ENCODE data around the gene CRX. TPM values are rescaled to one million over a fixed set of nuclear protein-coding genes. Genes with fewer than 3 reads are reported as not detected.

CRX gene
- total and polyA plus RNA-seq, 2 donors (not counting 3 experiments of a cell fraction or from before 2014, with no cell fraction given), result not detected

DNA sequence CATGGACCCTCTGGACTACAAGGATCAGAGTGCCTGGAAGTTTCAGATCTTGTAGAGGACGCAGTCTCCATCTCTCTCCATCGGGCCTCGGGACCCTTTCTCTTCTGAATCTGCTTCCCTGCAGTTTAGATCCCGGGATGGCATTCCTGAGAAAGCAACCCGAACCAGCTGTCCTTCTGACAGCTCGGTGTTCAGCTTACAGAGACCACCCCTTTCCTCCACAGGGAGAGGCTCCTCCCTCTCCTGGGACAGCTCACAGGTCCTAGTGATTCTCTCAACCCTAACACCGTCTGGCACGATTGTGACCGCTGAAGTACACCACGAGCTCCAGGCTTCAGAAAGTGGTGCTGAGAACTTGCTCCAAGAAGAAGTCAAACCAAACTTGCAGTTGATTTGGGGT lies 18.2 kb downstream of the CRX start:
- H3K9me1 ChIP-seq (replicated peaks; ENCODE audit: control insufficient read depth, extremely low read depth, insufficient read depth, low read length), result no peaks in the 10 kb centered on the region
- H3K9ac ChIP-seq (replicated peaks; ENCODE audit: extremely low read depth, insufficient read depth, low read length), result no peak overlapping the region
- no peaks in the 10 kb centered on the region for H4K20me1 ChIP-seq (replicated peaks; ENCODE audit: control insufficient read depth, extremely low read depth, insufficient read depth, low read length)
- H3K27me3 ChIP-seq (ENCODE audit: control insufficient read depth in 2 of 2, insufficient read depth in 2 of 2, low read length in 2 of 2), result no peaks in the 10 kb centered on the region
- no peak overlapping the region for H3K27ac ChIP-seq (ENCODE audit: insufficient read depth, low read depth, low read length)
- DNase-seq (ENCODE audit: low read depth, low spot score) (no peak), FAIRE-seq (no peak)
- ChIA-PET POLR2A (no interaction called here), CTCF (interaction anchor here (0.6 to 2.5 kb wide), 3 partner anchors 9 to 207 kb away, joined by 4 to 11 read pairs (median 7); no protein-coding TSS in a partner anchor)
- no peak overlapping the region for H2AFZ ChIP-seq (ENCODE audit: low read depth, low read length)
- no peak overlapping the region for H3K4me2 ChIP-seq (ENCODE audit: insufficient read depth, low read length)
- no peaks in the 10 kb centered on the region for H3K4me1 ChIP-seq (ENCODE audit: control insufficient read depth, extremely low read depth, insufficient read depth, low read length)
- no peaks in the 10 kb centered on the region for H3K36me3 ChIP-seq (ENCODE audit: control insufficient read depth in 2 of 2, extremely low read depth in 1 of 2, insufficient read depth in 2 of 2, low read length in 2 of 2)
- dilution Hi-C loops (cut with MboI; ENCODE audit: extremely low pct_ligation_motif_present, low sequenced_read_pairs) (no loop called here), intact Hi-C loops (cut with micrococcal nuclease) (no loop called here)
- H3K9me3 ChIP-seq (replicated peaks; ENCODE audit: control insufficient read depth, insufficient read depth, low read length), result no peaks in the 10 kb centered on the region
- no peaks in the 10 kb centered on the region for H3K79me2 ChIP-seq (ENCODE audit: control insufficient read depth, insufficient read depth, low read length)
- TF ChIP-seq JUN (IDR thresholded peaks at IDR 0.05; ENCODE audit: borderline replicate concordance, insufficient read depth, insufficient read length, low read depth) (no peak), FOS (IDR thresholded peaks at IDR 0.05; ENCODE audit: borderline replicate concordance, insufficient read depth, low read length) (no peak), POLR2A (IDR thresholded peaks at IDR 0.05; ENCODE audit: low read depth, low read length) (no peak), POLR2AphosphoS5 (IDR thresholded peaks at IDR 0.05; ENCODE audit: insufficient read depth, low read depth, low read length) (no peak), MYC (IDR thresholded peaks at IDR 0.05; ENCODE audit: low read depth, low read length) (no peak), EZH2 (IDR thresholded peaks at IDR 0.05; ENCODE audit: borderline replicate concordance, low read depth, low read length, severe bottlenecking) (no peak), GATA2 (IDR thresholded peaks at IDR 0.05; ENCODE audit: insufficient read depth, insufficient read length, low read depth, low read length) (no peak)
- TF ChIP-seq, protein P1, sequence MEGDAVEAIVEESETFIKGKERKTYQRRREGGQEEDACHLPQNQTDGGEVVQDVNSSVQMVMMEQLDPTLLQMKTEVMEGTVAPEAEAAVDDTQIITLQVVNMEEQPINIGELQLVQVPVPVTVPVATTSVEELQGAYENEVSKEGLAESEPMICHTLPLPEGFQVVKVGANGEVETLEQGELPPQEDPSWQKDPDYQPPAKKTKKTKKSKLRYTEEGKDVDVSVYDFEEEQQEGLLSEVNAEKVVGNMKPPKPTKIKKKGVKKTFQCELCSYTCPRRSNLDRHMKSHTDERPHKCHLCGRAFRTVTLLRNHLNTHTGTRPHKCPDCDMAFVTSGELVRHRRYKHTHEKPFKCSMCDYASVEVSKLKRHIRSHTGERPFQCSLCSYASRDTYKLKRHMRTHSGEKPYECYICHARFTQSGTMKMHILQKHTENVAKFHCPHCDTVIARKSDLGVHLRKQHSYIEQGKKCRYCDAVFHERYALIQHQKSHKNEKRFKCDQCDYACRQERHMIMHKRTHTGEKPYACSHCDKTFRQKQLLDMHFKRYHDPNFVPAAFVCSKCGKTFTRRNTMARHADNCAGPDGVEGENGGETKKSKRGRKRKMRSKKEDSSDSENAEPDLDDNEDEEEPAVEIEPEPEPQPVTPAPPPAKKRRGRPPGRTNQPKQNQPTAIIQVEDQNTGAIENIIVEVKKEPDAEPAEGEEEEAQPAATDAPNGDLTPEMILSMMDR (IDR thresholded peaks at IDR 0.05; ENCODE audit: extremely low read depth in 1 of 2, insufficient read depth in 1 of 2, low read depth in 1 of 2, low read length in 2 of 2), result no peak
- TF ChIP-seq, protein P2, sequence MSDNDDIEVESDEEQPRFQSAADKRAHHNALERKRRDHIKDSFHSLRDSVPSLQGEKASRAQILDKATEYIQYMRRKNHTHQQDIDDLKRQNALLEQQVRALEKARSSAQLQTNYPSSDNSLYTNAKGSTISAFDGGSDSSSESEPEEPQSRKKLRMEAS (IDR thresholded peaks at IDR 0.05; ENCODE audit: insufficient read depth, insufficient read length), result no peak
- H3K4me3 ChIP-seq (replicated peaks in 1 of 3; ENCODE audit: insufficient read depth in 1 of 3, low read depth in 1 of 3, low read length in 3 of 3), result no peak overlapping the region
- BruUV-seq (replicated peaks), result no TSS peak
